Umbilical cord (tissue), 2 donors: Measurements from ENCODE around the gene KRT5. TPM values are rescaled to one million over a fixed set of nuclear protein-coding genes. Genes with fewer than 3 reads are reported as not detected.
A peak's percentile ranks its signal among the peaks of the same experiment; 100 is the strongest.

Experiments
- DNase-seq: peaks from one replicate; pipeline ENCODE4 v3.0.0-alpha.2; 2015; ENCODE audit warnings: low spot score
- total RNA-seq: library from RNA; depleted of rRNA; stranded (reverse); fragments of >200 nt; gene quantifications from one replicate; pipeline ENCODE4 v1.2.3, GENCODE V29; 2014; ENCODE audit warnings: low replicate concordance; ENCODE audit not compliant: insufficient read depth

Gene KRT5
- total RNA-seq, 1 donor from 2014 or later = 446 TPM

- no peak for DNase-seq
Measured at GRCh38 chr12:52537101-52537500, 16.9 kb upstream of the KRT5 start.

- DNase-seq = no peak
Measured at GRCh38 chr12:52535574-52535973, 15.4 kb upstream of the KRT5 start.

GRCh38 chr12:52534482-52534881 is 14.3 kb upstream of the KRT5 start:
- DNase-seq = no peak

GRCh38 chr12:52533686-52534470 is 13.7 kb upstream of the KRT5 start:
- peak; percentile 49 for DNase-seq

GRCh38 chr12:52532636-52533035 is 12.4 kb upstream of the KRT5 start:
- no peak for DNase-seq

- no peak for DNase-seq
Measured at GRCh38 chr12:52531566-52532300, 11.5 kb upstream of the KRT5 start.

GRCh38 chr12:52530905-52531304 is 10.7 kb upstream of the KRT5 start:
- no peak for DNase-seq

- DNase-seq = no peak
Measured at GRCh38 chr12:52530366-52530765, 10.2 kb upstream of the KRT5 start.

GRCh38 chr12:52529846-52530245 is 9.7 kb upstream of the KRT5 start:
- DNase-seq = no peak

- no peak for DNase-seq
Measured at GRCh38 chr12:52529417-52529816, 9.2 kb upstream of the KRT5 start.

GRCh38 chr12:52528641-52529143 is 8.5 kb upstream of the KRT5 start:
- no peak for DNase-seq

- no peak for DNase-seq
Measured at GRCh38 chr12:52527121-52527800, 7.1 kb upstream of the KRT5 start.

- no peak for DNase-seq
Measured at GRCh38 chr12:52526511-52526951, 6.3 kb upstream of the KRT5 start.

GRCh38 chr12:52525661-52526499 is 5.7 kb upstream of the KRT5 start:
- DNase-seq = no peak

- DNase-seq = no peak
Measured at GRCh38 chr12:52524898-52525591, 4.9 kb upstream of the KRT5 start.

- DNase-seq = peak; percentile 54
Measured at GRCh38 chr12:52524241-52524897, 4.2 kb upstream of the KRT5 start.

GRCh38 chr12:52523824-52524223 is 3.6 kb upstream of the KRT5 start:
- DNase-seq = no peak

- no peak for DNase-seq
Measured at GRCh38 chr12:52522346-52523011, 2.3 kb upstream of the KRT5 start.

- DNase-seq = peak; percentile 29
Measured at GRCh38 chr12:52521568-52522266, 1.5 kb upstream of the KRT5 start.
